GM12891 (cell line): ENCODE measurements around the gene CST6.

Experiments used
- POLR2AphosphoS5 ChIP-seq: IDR thresholded peaks from 2 replicates; pipeline ENCODE4 v1.6.1; 2011; ENCODE audit warnings: low read depth, low read length, control low read depth
- TAF1 ChIP-seq: IDR thresholded peaks from 2 replicates; pipeline ENCODE4 v1.6.1; 2011; ENCODE audit warnings: low read depth, low read length, control low read depth

DNA sequence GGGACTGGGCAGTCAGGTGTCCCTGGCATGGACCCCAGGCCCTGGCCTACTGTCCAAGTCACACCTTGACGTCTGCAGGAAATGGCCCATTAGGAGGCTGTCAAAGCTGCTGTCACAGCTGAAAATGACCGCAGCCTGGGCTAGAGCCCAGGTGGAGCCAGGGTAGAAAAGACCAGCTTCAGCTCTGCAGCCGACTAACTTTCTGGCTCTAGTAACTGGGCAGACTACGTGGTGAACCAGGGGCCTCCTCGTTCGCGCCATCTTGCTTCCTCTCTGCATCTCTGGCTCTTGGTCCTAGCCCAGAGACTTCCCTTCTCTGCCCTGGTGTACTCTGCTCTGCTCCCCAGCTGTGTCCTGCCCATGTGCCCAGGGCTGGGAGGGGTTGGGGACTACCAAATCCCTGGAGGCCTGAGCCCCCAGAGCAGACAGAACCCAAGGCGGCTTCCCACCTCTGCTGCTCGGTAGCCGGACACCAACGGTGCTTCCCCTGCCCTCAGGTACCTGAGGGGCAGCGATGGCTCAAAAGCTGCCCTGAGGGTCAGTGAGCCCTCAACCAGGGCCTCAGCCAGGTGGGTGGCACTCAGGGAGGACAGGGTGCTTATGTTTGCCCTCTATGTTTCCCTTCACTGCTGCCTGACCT lies 30.6 kb upstream of the CST6 start:
- TF ChIP-seq POLR2AphosphoS5 (peak; percentile 7; the same call in 1 of the 2 replicates), TAF1 (no peak)
